ENCODE results near the gene CACNA2D2.

The CACNA2D2 gene

DNA sequence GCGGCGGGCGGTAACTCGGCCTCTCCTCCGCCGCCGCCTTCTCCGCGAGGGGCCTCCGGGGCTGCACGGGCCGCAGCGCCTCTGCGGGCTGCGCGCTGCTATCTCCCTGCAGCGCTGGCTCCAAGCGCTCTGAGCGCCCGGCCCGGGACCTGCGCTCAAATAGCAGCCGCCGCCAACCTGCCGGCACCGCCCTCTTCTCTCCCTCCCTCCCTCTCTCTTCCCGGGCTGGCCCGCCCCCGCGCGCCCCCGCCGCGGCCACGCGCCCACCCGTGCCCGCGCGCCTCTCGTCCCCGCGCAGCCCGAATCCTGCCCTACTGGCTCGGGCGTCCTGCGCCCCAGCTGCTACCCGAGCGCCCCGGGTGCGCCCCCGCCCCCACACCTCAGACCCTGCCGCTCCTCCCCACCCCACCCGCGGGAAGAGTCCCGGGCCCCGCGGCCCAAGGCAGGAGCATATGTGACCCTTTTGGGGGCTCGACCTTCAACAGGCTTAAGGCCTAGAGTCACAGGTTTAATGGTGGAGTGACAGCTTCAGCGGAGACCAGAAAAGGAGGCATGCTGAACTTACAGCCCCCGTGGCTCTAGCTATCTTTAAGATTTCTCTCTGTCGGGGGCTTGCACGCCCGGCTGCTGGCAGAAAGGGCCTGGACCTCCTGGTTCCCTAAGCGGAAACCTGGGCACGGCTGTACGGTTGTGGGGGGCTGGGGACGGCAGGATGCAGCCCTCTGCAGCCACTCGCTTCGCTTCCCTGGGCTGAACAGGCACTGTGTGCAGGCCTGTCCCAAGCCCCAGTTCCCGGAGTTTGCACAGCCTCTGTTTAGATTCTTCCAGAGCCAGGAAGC is at the start of gene CACNA2D2:
TSS of gene CACNA2D2 (minus strand) at position 131 of the 839 bp plus-strand sequence. CDS start 211 bp downstream, outside the sequence.
- TF ChIP-seq CTCF (IDR thresholded peaks at IDR 0.05), result no peak

DNA sequence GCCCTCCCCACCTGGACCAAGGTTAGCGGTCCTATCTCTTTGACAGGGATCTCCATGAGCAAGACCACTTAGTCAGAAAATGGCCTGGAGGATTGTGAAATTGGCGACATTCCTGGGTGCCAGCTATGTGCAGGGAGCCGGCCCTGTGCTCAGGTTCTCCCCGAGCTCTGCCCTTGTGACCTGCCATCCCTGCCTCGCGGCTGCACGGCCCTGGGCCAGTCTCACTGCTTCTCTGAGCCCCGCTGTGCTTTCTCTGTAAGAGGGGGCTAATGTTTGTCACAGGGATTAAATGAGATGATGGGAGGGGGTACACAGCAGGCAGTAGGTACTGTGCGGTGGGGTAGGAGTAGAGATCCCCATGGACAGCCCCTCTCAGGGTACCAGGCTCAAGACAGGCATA is 49.2 kb upstream of the CACNA2D2 start:
- no peak for TF ChIP-seq CTCF (IDR thresholded peaks at IDR 0.05)

DNA sequence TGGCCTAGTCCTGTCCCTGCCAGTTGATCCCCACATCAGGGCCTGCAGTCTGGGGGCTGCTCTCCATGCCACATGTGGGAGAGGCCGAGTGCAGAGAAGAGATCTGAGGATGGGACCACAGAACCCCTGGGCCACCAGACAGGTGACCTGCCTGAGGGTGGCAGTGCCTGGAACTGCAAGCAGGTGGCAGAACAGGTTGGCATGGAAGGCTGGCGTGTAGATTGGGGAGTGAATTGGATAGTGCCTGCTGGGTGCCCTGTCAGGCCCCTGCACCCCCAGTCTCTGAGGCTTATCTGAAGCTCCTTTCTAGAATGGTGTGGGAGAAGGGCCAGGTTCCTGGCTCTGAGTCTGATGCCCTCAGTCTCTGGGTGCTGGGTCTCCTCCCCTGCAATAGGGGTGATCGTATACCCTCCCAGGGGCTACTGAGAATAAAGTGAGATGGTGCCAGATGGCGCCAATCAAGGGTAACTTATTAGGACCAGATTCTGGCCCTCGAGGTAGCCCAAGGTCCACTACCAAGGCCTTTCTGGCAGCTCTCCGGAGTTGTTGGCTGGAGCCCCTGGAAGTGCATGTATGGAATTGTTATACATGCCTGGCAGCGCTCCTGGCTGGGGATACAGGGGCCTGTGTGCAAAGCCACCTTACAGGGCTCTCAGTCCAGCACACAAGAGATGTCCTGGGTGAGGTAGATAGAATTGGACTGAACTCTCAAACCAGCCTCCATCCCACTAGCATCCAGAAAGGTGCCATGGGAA is 48.4 kb upstream of the CACNA2D2 start:
- peak; percentile 22; the same call in 1 of the 2 replicates for TF ChIP-seq CTCF (IDR thresholded peaks at IDR 0.05)

- no peak for TF ChIP-seq CTCF (IDR thresholded peaks at IDR 0.05)
Measured at GRCh38 chr3:50551054-50551659, 47.7 kb upstream of the CACNA2D2 start.

- peak; percentile 78 for TF ChIP-seq CTCF (IDR thresholded peaks at IDR 0.05)
Measured at GRCh38 chr3:50550079-50550736, 46.8 kb upstream of the CACNA2D2 start.

DNA sequence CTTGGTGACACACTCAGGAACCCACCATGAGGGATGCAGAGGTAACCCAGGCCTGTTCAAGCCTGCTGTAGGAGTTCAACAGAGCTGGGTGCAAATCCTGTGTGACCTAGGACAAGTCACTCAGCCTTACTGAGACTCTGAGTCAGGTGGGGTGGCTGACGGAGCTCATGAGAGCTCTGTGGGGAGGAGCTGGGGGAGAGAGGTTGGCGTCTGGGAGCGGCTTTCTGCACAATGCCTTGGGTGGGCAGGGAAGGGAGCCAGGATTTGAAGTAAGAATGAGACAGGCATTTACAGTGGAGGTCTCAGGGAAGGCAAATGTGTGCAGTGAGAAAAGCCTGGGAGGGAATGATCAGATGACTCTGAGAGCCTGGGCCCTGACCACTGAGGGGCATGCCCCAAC is 45.8 kb upstream of the CACNA2D2 start:
- TF ChIP-seq CTCF (IDR thresholded peaks at IDR 0.05), result no peak

DNA sequence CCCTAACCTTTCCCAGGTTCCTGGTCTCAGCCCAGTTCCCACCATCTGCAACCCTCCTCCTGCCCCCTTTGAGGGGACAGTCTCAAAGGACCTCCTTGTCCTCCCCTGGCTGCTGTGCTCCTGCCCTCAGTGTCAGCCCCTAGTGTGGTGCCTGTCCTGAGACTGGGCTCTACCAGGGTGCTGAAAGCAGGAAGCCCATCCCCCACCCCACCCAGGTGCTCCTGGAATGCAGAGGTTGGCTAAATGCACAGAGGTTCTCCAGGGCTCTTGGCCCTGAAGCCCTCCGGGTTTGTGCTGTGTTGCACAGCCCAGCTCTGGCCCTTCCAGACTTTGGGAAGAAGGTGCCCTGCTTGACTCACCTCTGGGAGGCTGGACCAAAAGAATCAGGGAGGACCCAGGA is 42.3 kb upstream of the CACNA2D2 start:
- no peak for TF ChIP-seq CTCF (IDR thresholded peaks at IDR 0.05)

All from LNCAP (cell line).